ENCODE measurements around the gene PPIH. TPM values are rescaled to one million over a fixed set of nuclear protein-coding genes. Genes with fewer than 3 reads are reported as not detected.
"Not testable (repeated sequence)": the region's sequence is repeated elsewhere in the genome, so short reads cannot be mapped to it uniquely, and the experiment has no call there.

Gene PPIH
- total and polyA plus RNA-seq, 5 experiments from 2014 or later = 46.3 to 100 (median 82.3) TPM

- H3K27me3 Mint-ChIP-seq, H3K4me3 Mint-ChIP-seq, POLR2A ChIA-PET, ATAC-seq, DNase-seq: not testable (repeated sequence)
- Mint-ChIP-seq H3K27ac (peak overlapping the region in 3 of 10 donors; percentile 19 to 74 (median 29)), H3K36me3 (peaks cover 24 to 79% (median 67%) of the 10 kb centered on the region in 3 donors), H3K9me3 (peaks cover 8 to 39% (median 23%) of the 10 kb centered on the region in 9 donors), H3K4me1 (peaks cover 4 to 15% (median 11%) of the 10 kb centered on the region in 4 donors)
These were observed 54.6 kb downstream of the PPIH start for GRCh38 chr1:42712808-42713207.

GRCh38 chr1:42713293-42713692 lies 55.1 kb downstream of the PPIH start:
- no peak for DNase-seq
- POLR2A ChIA-PET = no interaction called here
- no peak overlapping the region for H3K4me3 Mint-ChIP-seq

GRCh38 chr1:42714441-42714840 lies 56.2 kb downstream of the PPIH start:
- peaks cover 24 to 76% (median 68%) of the 10 kb centered on the region in 3 donors for H3K36me3 Mint-ChIP-seq
- not testable (repeated sequence) for ATAC-seq, H3K4me3 Mint-ChIP-seq, H3K27me3 Mint-ChIP-seq, DNase-seq
- H3K27ac Mint-ChIP-seq = peak overlapping the region in 1 of 10 donors; percentile 43
- peaks cover 8 to 39% (median 23%) of the 10 kb centered on the region in 9 donors for H3K9me3 Mint-ChIP-seq
- peaks cover 4 to 15% (median 11%) of the 10 kb centered on the region in 4 donors for H3K4me1 Mint-ChIP-seq
- POLR2A ChIA-PET = interaction anchor here (0.6 to 1.2 kb wide), 4 partner anchors 12 to 1916 kb away, joined by 3 to 13 read pairs (median 5); no protein-coding TSS in a partner anchor

More at GRCh38 chr1:42713293-42713692, 55.1 kb downstream of the PPIH start:
- Mint-ChIP-seq H3K27ac (peak overlapping the region in 2 of 10 donors; percentile 19 to 74), H3K27me3 (no peaks in the 10 kb centered on the region), H3K4me1 (peaks cover 4 to 15% (median 12%) of the 10 kb centered on the region in 4 donors), H3K36me3 (peaks cover 24 to 78% (median 65%) of the 10 kb centered on the region in 3 donors), H3K9me3 (peaks cover 8 to 39% (median 23%) of the 10 kb centered on the region in 9 donors)
- no peak for ATAC-seq

- Mint-ChIP-seq H3K4me3 (no peak overlapping the region), H3K4me1 (peaks cover 0 to 11% (median 3%) of the 10 kb centered on the region in 4 donors), H3K36me3 (peaks cover 4 to 24% (median 16%) of the 10 kb centered on the region in 3 donors), H3K27me3 (no peaks in the 10 kb centered on the region), H3K27ac (peak overlapping the region in 1 of 10 donors; percentile 63), H3K9me3 (peaks cover 0 to 3% (median 0%) of the 10 kb centered on the region in 9 donors)
- DNase-seq (no peak), ATAC-seq (no peak)
- POLR2A ChIA-PET = no interaction called here
These were observed 62.6 kb downstream of the PPIH start for GRCh38 chr1:42720868-42721267.

GRCh38 chr1:42721926-42722325 lies 63.7 kb downstream of the PPIH start:
- Mint-ChIP-seq H3K27me3 (no peaks in the 10 kb centered on the region), H3K4me3 (no peak overlapping the region), H3K36me3 (peaks cover 0 to 17% (median 9%) of the 10 kb centered on the region in 3 donors), H3K4me1 (peaks cover 0 to 5% (median 1%) of the 10 kb centered on the region in 4 donors), H3K27ac (peak overlapping the region in 1 of 10 donors; percentile 63), H3K9me3 (no peaks in the 10 kb centered on the region)
- no peak for ATAC-seq
- no peak for DNase-seq
- POLR2A ChIA-PET = no interaction called here

- not testable (repeated sequence) for ATAC-seq, H3K4me3 Mint-ChIP-seq, H3K4me1 Mint-ChIP-seq, H3K9me3 Mint-ChIP-seq, DNase-seq, H3K27me3 Mint-ChIP-seq, H3K27ac Mint-ChIP-seq
- peaks cover 0 to 13% (median 9%) of the 10 kb centered on the region in 3 donors for H3K36me3 Mint-ChIP-seq
- POLR2A ChIA-PET = interaction anchor here (0.7 kb wide), 2 partner anchors 981 to 1975 kb away, joined by 5 to 6 read pairs; no protein-coding TSS in a partner anchor
These were observed 64.2 kb downstream of the PPIH start for GRCh38 chr1:42722403-42722802.

- Mint-ChIP-seq H3K27me3 (no peaks in the 10 kb centered on the region), H3K4me3 (no peak overlapping the region), H3K27ac (peak overlapping the region in 1 of 10 donors; percentile 15), H3K9me3 (no peaks in the 10 kb centered on the region), H3K36me3 (peaks cover 0 to 5% (median 4%) of the 10 kb centered on the region in 3 donors), H3K4me1 (no peaks in the 10 kb centered on the region)
- ATAC-seq = no peak
- no peak for DNase-seq
- POLR2A ChIA-PET = no interaction called here
These were observed 65.3 kb downstream of the PPIH start for GRCh38 chr1:42723511-42723910.

GRCh38 chr1:42725820-42726219 lies 67.6 kb downstream of the PPIH start:
- peak overlapping the region in 1 of 10 donors; percentile 0 for H3K27ac Mint-ChIP-seq
- H3K4me3 Mint-ChIP-seq, H3K36me3 Mint-ChIP-seq, POLR2A ChIA-PET, DNase-seq, H3K27me3 Mint-ChIP-seq, H3K4me1 Mint-ChIP-seq, H3K9me3 Mint-ChIP-seq, ATAC-seq: not testable (repeated sequence)

Other genes starting within 250 kb of the PPIH start
- gene ZMYND12, start 202.4 kb upstream of the PPIH start, total RNA-seq = under 1 TPM; 0.39 to 0.41 TPM
- gene ZMYND12, start 202.4 kb upstream of the PPIH start, polyA plus RNA-seq = 1 to 10 TPM in 1 of 3 donors, under 1 TPM in 1, not detected in 1; 0.13 to 1.6 TPM
- gene PPCS, start 201.9 kb upstream of the PPIH start, total RNA-seq = 10 to 100 TPM; 65.5 to 71.0 TPM
- 100 to 1,000 TPM; 109 to 124 (median 117) TPM for gene PPCS, start 201.9 kb upstream of the PPIH start, polyA plus RNA-seq
- 1 to 10 TPM; 5.4 to 5.5 TPM for gene CCDC30, start 195.1 kb upstream of the PPIH start, total RNA-seq
- under 1 TPM; 0.55 to 0.84 (median 0.79) TPM for gene CCDC30, start 195.1 kb upstream of the PPIH start, polyA plus RNA-seq
- gene YBX1, start 24.0 kb downstream of the PPIH start, total RNA-seq = 100 to 1,000 TPM; 308 to 319 TPM
- gene YBX1, start 24.0 kb downstream of the PPIH start, polyA plus RNA-seq = 10 to 100 TPM; 80.5 to 89.2 (median 83.0) TPM
- gene CLDN19, start 81.8 kb downstream of the PPIH start, total RNA-seq = not detected
- gene CLDN19, start 81.8 kb downstream of the PPIH start, polyA plus RNA-seq = not detected
- gene P3H1, start 108.6 kb downstream of the PPIH start, total RNA-seq = 10 to 100 TPM; 48.4 to 55.2 TPM
- gene P3H1, start 108.6 kb downstream of the PPIH start, polyA plus RNA-seq = 10 to 100 TPM in 1 of 3 donors, 1 to 10 TPM in 2; 4.3 to 11.1 (median 6.9) TPM
- gene C1orf50, start 108.8 kb downstream of the PPIH start, total RNA-seq = 10 to 100 TPM; 22.4 to 25.1 TPM
- 1 to 10 TPM; 2.6 to 3.2 (median 3.1) TPM for gene C1orf50, start 108.8 kb downstream of the PPIH start, polyA plus RNA-seq
- 1 to 10 TPM in 1 of 2 experiments, under 1 TPM in 1; 0.49 to 1.0 TPM for gene TMEM269, start 126.6 kb downstream of the PPIH start, total RNA-seq
- under 1 TPM in 1 of 3 donors, not detected in 2; 0.06 TPM for gene TMEM269, start 126.6 kb downstream of the PPIH start, polyA plus RNA-seq
- gene ERMAP, start 158.7 kb downstream of the PPIH start, total RNA-seq = 1 to 10 TPM; 7.4 to 9.4 TPM
- gene ERMAP, start 158.7 kb downstream of the PPIH start, polyA plus RNA-seq = 1 to 10 TPM; 1.1 to 2.9 (median 2.7) TPM
- 10 to 100 TPM; 20.5 to 22.6 TPM for gene SVBP, start 159.0 kb downstream of the PPIH start, total RNA-seq
- 10 to 100 TPM; 36.2 to 54.6 (median 46.0) TPM for gene SVBP, start 159.0 kb downstream of the PPIH start, polyA plus RNA-seq
- gene ZNF691, start 188.2 kb downstream of the PPIH start, total RNA-seq = 10 to 100 TPM; 11.6 to 12.5 TPM
- gene ZNF691, start 188.2 kb downstream of the PPIH start, polyA plus RNA-seq = 1 to 10 TPM; 8.5 to 9.7 (median 8.8) TPM